NCI-H1436 treated with DMSO at 0.1 percent for 48 hours (cell line): Measurements from ENCODE around the gene RETN.

Experiments used
- DNase-seq: peaks from one replicate; lab custom pipeline; 2025; lab: John Stamatoyannopoulos, UW

The RETN gene

DNA sequence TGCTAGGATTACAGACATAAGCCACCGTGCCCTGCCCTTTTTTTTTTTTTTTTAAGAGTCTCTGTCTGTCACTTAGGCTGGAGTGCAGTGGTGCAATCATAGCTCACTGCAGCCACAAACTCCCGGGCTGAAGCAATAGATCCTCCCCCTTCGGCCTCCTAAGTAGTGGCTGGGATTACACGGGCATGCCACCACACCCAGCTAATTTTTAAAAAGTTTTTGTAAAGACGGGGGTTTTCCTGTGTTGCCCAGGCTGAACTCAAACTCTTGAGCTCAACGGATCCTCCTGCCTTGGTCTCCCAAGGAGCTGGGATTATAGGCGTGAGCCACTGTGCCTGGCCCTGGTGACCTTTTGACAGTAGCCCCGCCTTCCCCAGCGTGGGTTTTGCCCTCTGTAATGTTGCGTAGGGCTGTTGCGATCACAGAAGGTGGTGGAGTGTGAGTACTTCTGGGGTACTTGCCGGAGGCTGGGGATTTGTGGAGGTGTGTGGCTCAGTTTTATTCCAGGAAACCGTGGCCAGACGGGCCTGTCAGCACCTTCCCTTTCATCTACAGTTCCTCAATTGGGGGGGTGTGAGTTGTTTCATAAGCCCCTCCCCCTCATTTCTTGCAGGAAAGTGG is 11.6 kb upstream of the RETN start:
- DNase-seq: no peak

DNA sequence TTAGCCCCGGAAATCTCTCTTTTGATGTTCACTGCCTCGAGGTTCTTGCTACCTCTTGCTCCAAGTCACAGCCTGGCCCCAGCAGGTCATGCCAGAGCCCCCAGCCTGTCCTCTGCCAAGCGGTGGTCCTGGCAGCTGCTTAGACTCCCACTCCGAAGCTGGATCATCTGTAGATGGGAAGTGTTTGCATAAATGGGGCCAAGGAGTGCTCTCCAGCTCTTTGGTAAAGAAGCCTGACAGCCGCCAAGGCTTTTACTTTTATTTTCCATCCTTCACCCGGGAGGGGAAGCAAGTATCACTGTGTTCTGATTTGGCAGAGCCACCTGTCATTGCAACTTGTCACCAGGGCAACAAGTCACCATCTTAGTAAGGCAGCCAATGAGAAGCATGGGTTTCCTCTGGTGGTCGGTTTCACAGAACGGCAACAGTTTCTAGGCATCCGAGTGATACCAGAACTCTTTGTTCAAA is 10.6 kb upstream of the RETN start:
- DNase-seq: no peak

DNA sequence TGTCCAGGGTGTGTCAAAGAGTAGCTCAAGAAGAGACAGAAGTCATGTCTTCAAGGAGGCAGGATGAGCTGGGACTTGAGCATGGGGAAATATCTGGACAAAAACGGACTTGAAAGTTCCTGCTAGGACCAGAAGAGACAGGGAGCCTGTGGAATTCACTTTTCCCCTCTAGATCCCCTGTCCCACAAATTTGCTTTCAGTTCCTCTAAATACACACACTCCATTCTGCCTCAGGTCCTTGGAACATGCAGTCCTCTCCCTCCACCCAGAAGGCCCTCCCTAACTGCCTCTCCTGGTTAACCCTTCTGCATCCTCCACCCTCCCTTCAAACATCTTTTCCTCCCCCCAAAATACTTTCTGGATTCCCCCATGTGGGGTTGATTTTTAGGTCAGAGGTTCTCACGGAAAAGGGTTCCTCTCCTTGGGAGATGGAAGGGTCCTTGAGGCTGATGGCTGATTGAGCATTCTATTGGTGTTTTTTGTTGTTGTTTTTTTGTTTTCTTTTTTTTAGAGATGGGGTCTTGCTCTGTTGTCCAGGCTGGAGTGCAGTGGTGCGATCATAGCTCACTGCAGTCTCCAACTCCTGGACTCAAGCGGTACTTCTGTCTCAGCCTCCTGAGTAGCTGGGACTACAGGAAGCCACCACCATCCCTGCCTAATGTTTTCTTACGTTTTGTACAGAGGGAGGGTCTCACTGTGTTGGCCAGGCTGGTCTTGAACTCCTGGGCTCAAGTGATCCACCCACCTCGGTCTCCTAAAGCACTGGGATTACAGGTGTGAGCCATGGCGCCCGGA is 6.9 kb upstream of the RETN start:
- no peak for DNase-seq

GRCh38 chr19:7662657-7663056 is 6.2 kb upstream of the RETN start:
- DNase-seq: no peak

GRCh38 chr19:7663706-7664105 is 5.1 kb upstream of the RETN start:
- DNase-seq: no peak

- no peak for DNase-seq
These were observed 3.8 kb upstream of the RETN start for GRCh38 chr19:7665076-7665475.

- DNase-seq: no peak
These were observed 792 bp downstream of the RETN start for GRCh38 chr19:7669641-7670040.

DNA sequence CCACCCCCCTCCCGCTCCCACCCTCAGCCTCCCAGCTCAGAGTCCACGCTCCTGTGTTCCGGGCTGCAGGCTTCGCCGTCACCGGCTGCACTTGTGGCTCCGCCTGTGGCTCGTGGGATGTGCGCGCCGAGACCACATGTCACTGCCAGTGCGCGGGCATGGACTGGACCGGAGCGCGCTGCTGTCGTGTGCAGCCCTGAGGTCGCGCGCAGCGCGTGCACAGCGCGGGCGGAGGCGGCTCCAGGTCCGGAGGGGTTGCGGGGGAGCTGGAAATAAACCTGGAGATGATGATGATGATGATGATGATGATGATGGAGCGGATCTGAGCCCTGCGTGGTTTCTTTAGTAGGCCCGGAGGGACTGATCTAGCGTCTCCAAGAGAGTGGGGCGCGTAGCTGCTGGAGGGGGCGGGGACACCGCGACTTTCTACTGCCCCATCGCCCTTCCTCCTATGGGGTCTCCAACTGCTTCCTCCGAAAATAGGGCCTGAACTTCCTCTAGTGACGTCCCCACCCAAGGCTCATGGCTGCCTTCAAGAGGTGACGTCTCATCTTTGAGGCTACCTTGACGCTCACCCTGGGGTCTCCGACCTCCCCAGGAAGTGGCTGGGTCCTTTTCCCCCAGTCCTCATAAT is 1.4 kb downstream of the RETN start:
- DNase-seq: no peak

DNA sequence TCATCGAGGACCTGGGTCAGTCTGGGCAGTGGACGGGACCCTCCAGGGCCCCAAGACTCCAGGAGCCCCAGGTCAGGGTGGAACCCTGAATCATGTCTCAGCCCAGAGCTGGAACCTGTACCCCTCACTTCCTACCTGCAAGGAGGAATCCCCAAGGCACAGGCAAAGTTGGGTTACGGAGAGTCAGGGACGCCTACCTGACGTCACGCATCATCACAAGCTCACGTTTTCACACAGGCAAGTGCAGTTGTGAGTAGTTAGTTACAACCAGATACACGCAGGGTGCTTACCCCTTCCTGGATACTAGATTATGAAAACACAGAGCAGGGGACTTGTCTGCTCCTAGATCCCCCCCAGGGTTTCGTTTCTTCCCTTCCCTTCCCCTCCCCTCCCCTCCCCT is 1.9 kb downstream of the RETN start:
- no peak for DNase-seq

GRCh38 chr19:7672522-7672921 is 3.7 kb downstream of the RETN start:
- DNase-seq: no peak

GRCh38 chr19:7674010-7675005 is 5.5 kb downstream of the RETN start:
- DNase-seq: no peak

DNA sequence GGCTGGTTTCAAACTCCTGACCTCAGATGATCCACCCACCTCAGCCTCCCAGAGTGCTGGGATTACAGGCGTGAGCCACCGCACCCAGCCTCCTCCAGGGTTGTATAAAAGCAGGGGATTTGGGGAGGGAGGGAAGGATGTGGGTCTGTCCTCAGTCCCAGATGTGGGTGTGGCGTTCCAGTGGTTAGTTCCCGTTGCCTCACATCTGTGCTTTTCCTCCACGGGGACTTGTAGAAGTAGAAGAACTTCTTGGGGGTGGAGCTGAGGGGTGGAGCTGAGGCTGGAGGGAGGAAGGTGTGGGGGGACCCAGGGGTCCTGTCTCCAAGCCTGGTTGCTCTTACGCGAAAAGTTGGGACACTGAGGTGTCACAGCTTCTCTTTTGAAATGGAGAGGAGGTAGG is 7.5 kb downstream of the RETN start:
- DNase-seq: no peak

- DNase-seq: no peak
These were observed 8.0 kb downstream of the RETN start, which contains the start of gene MCEMP1 for GRCh38 chr19:7676854-7677253. Gene MCEMP1 (plus strand): TSS chr19:7677090. CDS start chr19:7677121, 31 bp downstream.

DNA sequence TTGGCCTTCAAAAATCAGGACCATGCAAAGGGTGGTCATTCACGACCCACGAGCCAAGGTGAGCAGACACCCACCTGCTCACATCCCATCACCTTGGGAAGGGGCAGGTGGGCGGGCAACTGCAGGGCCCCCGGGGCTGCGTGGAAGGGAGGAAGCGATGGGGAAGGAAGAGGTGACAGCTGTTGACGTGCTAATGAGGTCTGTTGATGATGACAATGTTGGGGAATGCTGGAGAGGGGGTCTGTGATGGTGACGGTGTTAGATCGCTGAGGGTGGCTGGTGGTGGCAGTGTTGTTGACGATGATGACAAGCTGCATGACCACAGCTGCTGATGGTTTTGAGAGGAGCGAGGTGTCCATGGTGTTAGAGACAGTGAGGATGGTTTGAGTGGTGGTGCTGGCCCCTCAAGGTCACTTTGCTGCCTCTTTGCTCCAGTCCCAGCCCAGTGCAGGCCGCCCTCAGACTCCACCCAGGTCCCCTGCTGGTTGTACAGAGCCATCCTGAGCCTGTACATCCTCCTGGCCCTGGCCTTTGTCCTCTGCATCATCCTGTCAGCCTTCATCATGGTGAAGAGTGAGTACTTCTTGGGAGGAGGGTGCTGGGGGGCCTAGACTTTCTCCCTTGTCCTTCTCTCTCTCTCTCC is 8.9 kb downstream of the RETN start:
- DNase-seq: no peak

DNA sequence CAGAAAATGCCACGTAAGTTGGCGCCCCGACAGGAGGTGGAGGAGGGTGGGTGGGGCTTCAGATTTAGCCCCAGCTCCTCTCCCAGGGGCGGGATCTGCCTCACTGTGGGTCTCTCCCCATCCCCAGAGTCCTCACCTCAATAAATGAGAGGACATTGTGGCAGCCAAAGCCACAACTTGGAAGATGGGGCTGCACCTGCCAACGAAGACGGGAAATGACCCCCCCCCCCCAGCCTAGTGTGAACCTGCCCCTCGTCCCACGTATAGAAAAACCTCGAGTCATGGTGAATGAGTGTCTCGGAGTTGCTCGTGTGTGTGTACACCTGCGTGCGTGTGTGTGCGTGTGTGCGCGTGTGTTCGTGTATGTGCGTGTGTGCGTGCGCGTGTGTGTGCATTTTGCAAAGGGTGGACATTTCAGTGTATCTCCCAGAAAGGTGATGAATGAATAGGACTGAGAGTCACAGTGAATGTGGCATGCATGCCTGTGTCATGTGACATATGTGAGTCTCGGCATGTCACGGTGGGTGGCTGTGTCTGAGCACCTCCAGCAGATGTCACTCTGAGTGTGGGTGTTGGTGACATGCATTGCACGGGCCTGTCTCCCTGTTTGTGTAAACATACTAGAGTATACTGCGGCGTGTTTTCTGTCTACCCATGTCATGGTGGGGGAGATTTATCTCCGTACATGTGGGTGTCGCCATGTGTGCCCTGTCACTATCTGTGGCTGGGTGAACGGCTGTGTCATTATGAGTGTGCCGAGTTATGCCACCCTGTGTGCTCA is 10.3 kb downstream of the RETN start:
- DNase-seq: no peak

- DNase-seq: no peak
These were observed 11.1 kb downstream of the RETN start for GRCh38 chr19:7679771-7680605.

GRCh38 chr19:7680606-7681339 is 11.9 kb downstream of the RETN start, which contains the start of gene TRAPPC5:
Gene TRAPPC5 (plus strand): TSS chr19:7680833. CDS start chr19:7682254, 1,421 bp downstream.
- no peak for DNase-seq

DNA sequence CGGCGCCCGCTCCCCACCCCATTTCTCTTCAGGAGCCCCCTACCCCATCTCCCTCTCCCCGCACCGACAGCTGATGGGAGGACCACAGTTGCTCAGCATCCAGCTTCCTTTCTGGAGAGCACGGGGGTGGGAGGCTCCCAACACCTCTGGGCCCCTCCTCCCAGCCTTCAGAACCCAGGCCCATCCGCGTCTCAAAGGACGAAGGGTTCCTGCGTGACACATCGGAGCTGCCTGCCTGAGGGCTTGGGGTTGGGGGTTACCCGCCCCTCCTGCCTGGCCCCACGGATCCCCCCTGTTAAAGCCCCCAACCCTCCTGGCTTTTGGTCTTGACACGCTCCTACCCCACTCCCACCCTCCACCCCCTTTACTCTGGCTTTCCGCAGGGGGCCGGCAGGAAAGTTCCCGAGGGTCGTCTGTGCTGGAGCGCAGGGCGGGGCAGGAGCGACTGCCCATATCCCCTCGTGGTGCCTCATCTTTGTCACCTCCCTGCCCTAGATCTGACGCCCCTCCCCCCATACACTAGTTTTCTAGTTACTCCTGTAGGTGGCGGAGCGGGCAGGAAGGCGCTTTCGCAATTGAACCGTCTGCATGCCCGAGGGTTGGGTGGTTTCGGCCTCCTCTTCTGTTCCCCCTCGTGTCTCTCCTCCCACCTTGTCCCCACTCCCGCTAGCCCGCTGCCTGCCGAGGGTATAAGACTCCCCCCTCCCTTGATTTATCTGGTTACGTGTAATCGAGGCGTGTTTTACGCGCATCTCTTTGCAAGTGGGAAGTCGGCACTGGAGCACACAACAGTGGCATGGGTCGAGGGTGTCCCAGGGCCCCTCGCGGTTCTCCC is 12.7 kb downstream of the RETN start:
- DNase-seq: no peak
